Vagina (tissue), 2 donors: ENCODE measurements around the gene MAPK9.

Experiments
- CTCF ChIP-seq, 3 experiments: fragments of 450-650 bp in 2 of 3; fragments of 200-600 bp in 1 of 3; sonication (generic) in 1 of 3; IDR thresholded peaks; one replicate each; pipeline ENCODE4 v1.5.1; 2017 to 2019; ENCODE audit warnings: antibody characterized with exemption in 3 of 3, mild to moderate bottlenecking in 2 of 3, moderate library complexity in 2 of 3
- POLR2A ChIP-seq, 2 donors: fragments of 450-650 bp; IDR thresholded peaks; one replicate each; pipeline ENCODE4 v1.6.1; 2017; ENCODE audit warnings: antibody characterized with exemption in 2 of 2, mild to moderate bottlenecking in 2 of 2, moderate library complexity in 2 of 2
- POLR2AphosphoS5 ChIP-seq, 2 donors: sonication (generic); formaldehyde crosslinking; IDR thresholded peaks; one replicate each; pipeline ENCODE4 v1.9.0; 2017; ENCODE audit warnings: antibody characterized with exemption in 2 of 2, mild to moderate bottlenecking in 2 of 2, low read depth in 1 of 2; ENCODE audit not compliant: insufficient read depth in 1 of 2

GRCh38 chr5:180289966-180290365 lies 1.9 kb downstream of the MAPK9 start:
- TF ChIP-seq CTCF (IDR thresholded peaks at IDR 0.05) (no peak), POLR2A (IDR thresholded peaks at IDR 0.05) (no peak), POLR2AphosphoS5 (IDR thresholded peaks at IDR 0.05; ENCODE audit: insufficient read depth in 1 of 2, low read depth in 1 of 2) (no peak)
